WTC11 (cell line): ENCODE results near the gene STAG1. TPM values are rescaled to one million over a fixed set of nuclear protein-coding genes. Genes with fewer than 3 reads are reported as not detected.

Source experiments
- total RNA-seq: library from RNA; stranded (reverse); gene quantifications from 3 replicates; pipeline ENCODE4 v1.2.3, GENCODE V29; 2021

STAG1 gene
- total RNA-seq, 1 experiment from 2014 or later: 20.7 TPM

Other genes with a start within 250 kb of the STAG1 start
- gene SLC35G2, start 66.7 kb upstream of the STAG1 start, total RNA-seq: 3.3 to 3.6 TPM (median 3.6 TPM) in 3 replicates
- gene NCK1, start 109.8 kb upstream of the STAG1 start, total RNA-seq: 24.4 to 31.6 TPM (median 28.9 TPM) in 3 replicates
- gene IL20RB, start 205.6 kb upstream of the STAG1 start, total RNA-seq: 2.3 to 3.1 TPM (median 2.4 TPM) in 3 replicates